K562 (cell line): ENCODE data around the gene TMEM163. TPM values are rescaled to one million over a fixed set of nuclear protein-coding genes. Genes with fewer than 3 reads are reported as not detected.

Source experiments
- ATAC-seq: fragments of 200-7000 bp; cut with Tn5 transposase; 3 replicates; pipeline ENCODE4 v1.9.1; 2020; ENCODE audit warnings: moderate library complexity
- BruUV-seq: library from RNA; stranded (reverse); fragments of 400-500 nt; replicated peaks from 2 replicates; lab custom pipeline; 2021; lab: Mats Ljungman, UMichigan
- CTCF ChIA-PET: fragments of 300-600 bp; formaldehyde crosslinking; extraction: SDS; loops from one replicate; lab custom pipeline; 2021; ENCODE audit warnings: low intra/inter-chr PET ratio; lab: Yijun Ruan, JAX
- POLR2A ChIA-PET: fragments of 300-600, 350-650 bp; sonication (Branson Sonifier 250); formaldehyde crosslinking; extraction: SDS; loops from one replicate; lab custom pipeline; 2021; ENCODE audit warnings: antibody characterized with exemption, inconsistent platforms; lab: Yijun Ruan, JAX
- DNase-seq, 4 experiments: peaks; one replicate each; pipeline versions ENCODE4 v3.0.0 to v3.0.0-alpha.2; 2011 to 2018; ENCODE audit warnings: low spot score in 3 of 4, mixed read lengths in 3 of 4; ENCODE audit errors: extremely low read depth in 1 of 4
- FAIRE-seq: peaks from 2 replicates; lab custom pipeline; 2011; peaks lifted over from hg19 to GRCh38; lab: Jason Lieb, UNC
- H2AFZ ChIP-seq: 2 replicates; pipeline ENCODE4 v1.6.0; 2011; ENCODE audit warnings: low read depth, low read length, control low read depth, inconsistent platforms
- H3K27ac ChIP-seq: fragments of 200-600 bp; 3 replicates; pipeline ENCODE4 v1.8.0; 2011; ENCODE audit warnings: low read depth, mild to moderate bottlenecking, control low read depth, inconsistent platforms, low read length, moderate library complexity, mixed read lengths; ENCODE audit errors: extremely low read depth
- H3K27me3 ChIP-seq, 2 experiments: fragments of 300-600 bp in 1 of 2; 2 replicates in 1 of 2; 3 replicates in 1 of 2; pipeline versions ENCODE4 v1.6.0 to v1.8.0; 2011; ENCODE audit warnings: inconsistent platforms in 2 of 2, low read length in 2 of 2, mild to moderate bottlenecking in 1 of 2, mixed read lengths in 1 of 2, moderate library complexity in 1 of 2; ENCODE audit not compliant: control insufficient read depth in 2 of 2, insufficient read depth in 2 of 2
- H3K36me3 ChIP-seq: fragments of 300-600 bp; 3 replicates; pipeline ENCODE4 v1.8.0; 2011; ENCODE audit warnings: mild to moderate bottlenecking, low read length, inconsistent platforms; ENCODE audit not compliant: control insufficient read depth, insufficient read depth
- H3K4me1 ChIP-seq, 2 experiments: fragments of 200-600 bp in 1 of 2; replicated peaks in 1 of 2; 2 replicates in 1 of 2; 3 replicates in 1 of 2; pipeline versions ENCODE4 v1.5.1 to v1.8.0; 2011; ENCODE audit warnings: inconsistent platforms in 2 of 2, low read length in 2 of 2, mild to moderate bottlenecking in 1 of 2, mixed read lengths in 1 of 2, moderate library complexity in 1 of 2; ENCODE audit not compliant: control insufficient read depth in 2 of 2, insufficient read depth in 2 of 2
- H3K4me2 ChIP-seq: 2 replicates; pipeline ENCODE4 v1.6.1; 2011; ENCODE audit warnings: low read length, control low read depth, inconsistent platforms, mixed read lengths; ENCODE audit not compliant: insufficient read depth
- H3K4me3 ChIP-seq: fragments of 200-600 bp; sonication (generic), shearing (Covaris generic); 2 replicates; pipeline ENCODE4 v1.5.1; 2016; ENCODE audit warnings: control low read depth, inconsistent platforms
- H3K79me2 ChIP-seq: fragments of 200-600 bp; 3 replicates; pipeline ENCODE4 v1.8.0; 2011; ENCODE audit warnings: low read length, inconsistent platforms; ENCODE audit not compliant: control insufficient read depth, insufficient read depth
- H3K9ac ChIP-seq, 2 experiments: 2 replicates each; pipeline versions ENCODE4 v1.6.0 to v1.6.1; 2011; ENCODE audit warnings: low read depth in 2 of 2, low read length in 2 of 2, control low read depth in 1 of 2, inconsistent platforms in 1 of 2, mild to moderate bottlenecking in 1 of 2, mixed read lengths in 1 of 2; ENCODE audit not compliant: insufficient read depth in 1 of 2
- H3K9me1 ChIP-seq: one replicate; pipeline ENCODE4 v1.6.0; 2011; ENCODE audit warnings: inconsistent platforms, mild to moderate bottlenecking, low read length, moderate library complexity; ENCODE audit not compliant: control insufficient read depth, insufficient read depth
- H3K9me3 ChIP-seq: replicated peaks from 2 replicates; pipeline ENCODE4 v1.5.1; 2011; ENCODE audit warnings: low read depth, low read length, inconsistent platforms; ENCODE audit not compliant: control insufficient read depth, insufficient read depth
- H4K20me1 ChIP-seq: replicated peaks from 2 replicates; pipeline ENCODE4 v1.6.1; 2011; ENCODE audit warnings: low read length, inconsistent platforms, mixed read lengths; ENCODE audit not compliant: control insufficient read depth, insufficient read depth
- CBFA2T3 ChIP-seq: fragments of 450-650 bp; IDR thresholded peaks from 2 replicates; pipeline ENCODE4 v1.6.1; 2017
- FOSL1 ChIP-seq: fragments of 200-800 bp; sonication (Bioruptor generic); conservative IDR thresholded peaks from 2 replicates; pipeline ENCODE4 v1.6.1; 2016; ENCODE audit warnings: missing genetic modification characterization, missing compliant biosample characterization
- HSF4 ChIP-seq: fragments of 250-450 bp; sonication (Bioruptor Pico); IDR thresholded peaks from 2 replicates; pipeline ENCODE4 v2.1.2; 2022; ENCODE audit warnings: mild to moderate bottlenecking, moderate library complexity, borderline replicate concordance
- MIER1 ChIP-seq: fragments of 450-650 bp; IDR thresholded peaks from 2 replicates; pipeline ENCODE4 v1.6.1; 2016; ENCODE audit warnings: antibody characterized with exemption, mild to moderate bottlenecking, low read depth
- NCOA4 ChIP-seq: fragments of 450-650 bp; IDR thresholded peaks from 2 replicates; pipeline ENCODE4 v1.6.1; 2018; ENCODE audit warnings: mild to moderate bottlenecking; ENCODE audit not compliant: partially characterized antibody
- RAD51 ChIP-seq: fragments of 450-650 bp; IDR thresholded peaks from 2 replicates; pipeline ENCODE4 v1.7.1; 2016; ENCODE audit warnings: low read depth, mild to moderate bottlenecking, borderline replicate concordance
- WGBS: fragments of 100-300 bp; shearing (Covaris generic); methylation state at CpG from one replicate; pipeline ENCODE4 v1.1.6; 2016; ENCODE audit warnings: low coverage, mixed read lengths; ENCODE audit not compliant: insufficient coverage; ENCODE audit errors: missing lambda C conversion rate; 5-methylcytosine and 5-hydroxymethylcytosine counted together
- in situ Hi-C: fragments of 300-500 bp; cut with MboI; formaldehyde crosslinking; loops from 4 replicates; pipeline ENCODE4 v1.15.0; 2018; ENCODE audit warnings: inconsistent platforms, mixed read lengths
- intact Hi-C: fragments of 100-400 bp; cut with micrococcal nuclease; formaldehyde crosslinking; loops from 2 replicates; pipeline ENCODE4 v1.14.2; 2022
- polyA plus RNA-seq, 8 experiments: library from polyadenylated mRNA; depleted of rRNA in 4 of 8; stranded (reverse) in 5 of 8; unstranded in 3 of 8; fragments of >200 nt; fragmentation: Nextera tagmentation in 2 of 8; fragmentation: Illumina TruSeq in 1 of 8; extraction: Ambion mirVana in 2 of 8; extraction: Trizol in 1 of 8; gene quantifications; 2 replicates each; pipeline versions ENCODE4 v1.2.1 to v1.2.3, GENCODE V29; 2011 to 2014; ENCODE audit warnings: inconsistent platforms in 1 of 8, missing spikeins in 1 of 8
- total RNA-seq, 7 experiments: library from RNA; depleted of rRNA in 6 of 7; stranded (reverse); fragments of >200 nt in 6 of 7; fragmentation: Illumina TruSeq in 2 of 7; extraction: Trizol in 2 of 7; gene quantifications; 2 replicates each; pipeline versions ENCODE4 v1.2.1 to v1.2.3, GENCODE V29; 2011 to 2021; ENCODE audit warnings: low replicate concordance in 1 of 7
- TF ChIP-seq, protein P1 (sequence below): fragments of 450-650 bp; IDR thresholded peaks from 2 replicates; pipeline ENCODE4 v1.7.0; 2016; ENCODE audit warnings: borderline replicate concordance
- TF ChIP-seq, protein P2 (sequence below): fragments of 150-350 bp; conservative IDR thresholded peaks from 2 replicates; pipeline ENCODE4 v1.6.1; 2014; ENCODE audit warnings: low read length

Gene TMEM163
- total and polyA plus RNA-seq, 9 of the 15 experiments (the other 6 are each of a cell fraction or from before 2014, with no cell fraction given): 0.04 to 0.68 (median 0.16) TPM; not detected in 3

DNA sequence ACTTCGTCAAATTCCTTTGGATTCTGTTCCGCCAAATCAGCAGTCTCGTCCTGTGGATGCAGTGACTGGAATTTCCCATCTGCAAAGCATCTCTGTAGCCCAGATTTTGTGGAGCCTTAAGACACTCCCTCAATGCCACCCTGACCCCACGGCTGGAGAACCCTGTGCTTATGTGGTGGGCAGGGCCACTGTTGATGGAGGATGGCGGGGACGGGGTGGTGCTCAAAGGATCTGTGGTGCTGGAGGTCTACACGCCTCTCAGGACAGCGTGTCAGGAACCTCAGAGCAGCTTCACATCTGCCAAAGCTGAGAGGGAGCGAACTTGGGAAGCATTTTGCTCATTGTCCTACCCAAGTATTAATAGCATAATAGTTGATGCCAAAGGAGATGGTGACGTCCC lies 264.8 kb downstream of the TMEM163 start:
- Histone ChIP-seq H2AFZ (no peak overlapping the region), H4K20me1 (peaks cover 12% of the 10 kb centered on the region; the same call in 1 of the 2 replicates), H3K4me1 (no peaks in the 10 kb centered on the region), H3K79me2 (no peaks in the 10 kb centered on the region), H3K9ac (no peak overlapping the region), H3K4me3 (no peak overlapping the region), H3K27ac (no peak overlapping the region)
- intact Hi-C loops: no loop called here
- 20% methylated on average over 10 of the region's 10 CpGs for WGBS
- POLR2A ChIA-PET: no interaction called here
- DNase-seq (no peak), FAIRE-seq (no peak)
- no peak for TF ChIP-seq NCOA4
- TF ChIP-seq, protein P1, sequence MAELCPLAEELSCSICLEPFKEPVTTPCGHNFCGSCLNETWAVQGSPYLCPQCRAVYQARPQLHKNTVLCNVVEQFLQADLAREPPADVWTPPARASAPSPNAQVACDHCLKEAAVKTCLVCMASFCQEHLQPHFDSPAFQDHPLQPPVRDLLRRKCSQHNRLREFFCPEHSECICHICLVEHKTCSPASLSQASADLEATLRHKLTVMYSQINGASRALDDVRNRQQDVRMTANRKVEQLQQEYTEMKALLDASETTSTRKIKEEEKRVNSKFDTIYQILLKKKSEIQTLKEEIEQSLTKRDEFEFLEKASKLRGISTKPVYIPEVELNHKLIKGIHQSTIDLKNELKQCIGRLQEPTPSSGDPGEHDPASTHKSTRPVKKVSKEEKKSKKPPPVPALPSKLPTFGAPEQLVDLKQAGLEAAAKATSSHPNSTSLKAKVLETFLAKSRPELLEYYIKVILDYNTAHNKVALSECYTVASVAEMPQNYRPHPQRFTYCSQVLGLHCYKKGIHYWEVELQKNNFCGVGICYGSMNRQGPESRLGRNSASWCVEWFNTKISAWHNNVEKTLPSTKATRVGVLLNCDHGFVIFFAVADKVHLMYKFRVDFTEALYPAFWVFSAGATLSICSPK: no peak
- TF ChIP-seq, protein P2, sequence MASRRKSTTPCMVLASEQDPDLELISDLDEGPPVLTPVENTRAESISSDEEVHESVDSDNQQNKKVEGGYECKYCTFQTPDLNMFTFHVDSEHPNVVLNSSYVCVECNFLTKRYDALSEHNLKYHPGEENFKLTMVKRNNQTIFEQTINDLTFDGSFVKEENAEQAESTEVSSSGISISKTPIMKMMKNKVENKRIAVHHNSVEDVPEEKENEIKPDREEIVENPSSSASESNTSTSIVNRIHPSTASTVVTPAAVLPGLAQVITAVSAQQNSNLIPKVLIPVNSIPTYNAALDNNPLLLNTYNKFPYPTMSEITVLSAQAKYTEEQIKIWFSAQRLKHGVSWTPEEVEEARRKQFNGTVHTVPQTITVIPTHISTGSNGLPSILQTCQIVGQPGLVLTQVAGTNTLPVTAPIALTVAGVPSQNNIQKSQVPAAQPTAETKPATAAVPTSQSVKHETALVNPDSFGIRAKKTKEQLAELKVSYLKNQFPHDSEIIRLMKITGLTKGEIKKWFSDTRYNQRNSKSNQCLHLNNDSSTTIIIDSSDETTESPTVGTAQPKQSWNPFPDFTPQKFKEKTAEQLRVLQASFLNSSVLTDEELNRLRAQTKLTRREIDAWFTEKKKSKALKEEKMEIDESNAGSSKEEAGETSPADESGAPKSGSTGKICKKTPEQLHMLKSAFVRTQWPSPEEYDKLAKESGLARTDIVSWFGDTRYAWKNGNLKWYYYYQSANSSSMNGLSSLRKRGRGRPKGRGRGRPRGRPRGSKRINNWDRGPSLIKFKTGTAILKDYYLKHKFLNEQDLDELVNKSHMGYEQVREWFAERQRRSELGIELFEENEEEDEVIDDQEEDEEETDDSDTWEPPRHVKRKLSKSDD: no peak
- TF ChIP-seq RAD51: no peak
- TF ChIP-seq MIER1: no peak
- no peak for TF ChIP-seq HSF4 (CRISPR knock-in tag)
- TF ChIP-seq FOSL1 (tag): no peak
- no peak for TF ChIP-seq CBFA2T3
- TF ChIP-seq, all 486 proteins: peak for 0
- CTCF ChIA-PET: no interaction called here
- Histone ChIP-seq H3K9me3 (no peaks in the 10 kb centered on the region), H3K27me3 (peaks cover 2 to 38% of the 10 kb centered on the region in 2 experiments; a peak in 4 of 5 replicates), H3K9me1 (no peaks in the 10 kb centered on the region), H3K4me2 (no peak overlapping the region), H3K36me3 (no peaks in the 10 kb centered on the region)
- ATAC-seq: no peak
- in situ Hi-C loops: loop anchor here (10.0 kb wide), 1 partner anchor 339 kb away; no protein-coding TSS in a partner anchor
- BruUV-seq: no TSS peak
